Peyer's patch (tissue), 4 donors: ENCODE data around the gene TECPR2. TPM values are rescaled to one million over a fixed set of nuclear protein-coding genes. Genes with fewer than 3 reads are reported as not detected.

Source experiments
- DNase-seq, 3 donors: peaks; one replicate each; pipeline ENCODE4 v3.0.0-alpha.2; 2017 to 2019
- H3K27ac ChIP-seq, 4 donors: fragments of 200-600 bp; sonication (generic); one replicate each; pipeline ENCODE4 v1.5.1; 2016 to 2019
- H3K27me3 ChIP-seq, 2 donors: fragments of 200-600 bp; sonication (generic); one replicate each; pipeline ENCODE4 v1.5.1; 2019
- H3K36me3 ChIP-seq, 3 donors: fragments of 200-600 bp; sonication (generic); one replicate each; pipeline ENCODE4 v1.5.1; 2016 to 2019
- H3K4me1 ChIP-seq, 4 donors: fragments of 200-600 bp; sonication (generic); one replicate each; pipeline ENCODE4 v1.5.1; 2016 to 2019
- H3K4me3 ChIP-seq, 4 donors: fragments of 200-600 bp; sonication (generic); 1 replicate in 3 of 4; 2 replicates in 1 of 4; pipeline ENCODE4 v1.5.1; 2016 to 2019; ENCODE audit warnings: mild to moderate bottlenecking in 1 of 4
- H3K9me3 ChIP-seq, 4 donors: fragments of 200-600 bp; sonication (generic); one replicate each; pipeline ENCODE4 v1.5.1; 2016 to 2019; ENCODE audit warnings: mild to moderate bottlenecking in 1 of 4
- POLR2A ChIP-seq, 2 donors: fragments of 450-650 bp; IDR thresholded peaks; one replicate each; pipeline ENCODE4 v1.5.1; 2017; ENCODE audit warnings: antibody characterized with exemption in 2 of 2, mild to moderate bottlenecking in 2 of 2, moderate library complexity in 2 of 2
- total RNA-seq, 4 donors: library from RNA; depleted of rRNA; stranded (reverse); fragments of >200 nt; gene quantifications; one replicate each; pipeline ENCODE4 v1.1.0, GENCODE V29; 2016
- TF ChIP-seq, protein P1 (sequence below), 6 experiments: fragments of 450-650 bp in 4 of 6; fragments of 200-600 bp in 2 of 6; sonication (generic) in 1 of 6; IDR thresholded peaks; one replicate each; pipeline ENCODE4 v1.5.1; 2017 to 2019; ENCODE audit warnings: antibody characterized with exemption in 6 of 6, mild to moderate bottlenecking in 3 of 6, moderate library complexity in 1 of 6

Gene TECPR2
- total RNA-seq, 4 donors from 2014 or later = 21.5 to 45.3 (median 22.4) TPM

DNA sequence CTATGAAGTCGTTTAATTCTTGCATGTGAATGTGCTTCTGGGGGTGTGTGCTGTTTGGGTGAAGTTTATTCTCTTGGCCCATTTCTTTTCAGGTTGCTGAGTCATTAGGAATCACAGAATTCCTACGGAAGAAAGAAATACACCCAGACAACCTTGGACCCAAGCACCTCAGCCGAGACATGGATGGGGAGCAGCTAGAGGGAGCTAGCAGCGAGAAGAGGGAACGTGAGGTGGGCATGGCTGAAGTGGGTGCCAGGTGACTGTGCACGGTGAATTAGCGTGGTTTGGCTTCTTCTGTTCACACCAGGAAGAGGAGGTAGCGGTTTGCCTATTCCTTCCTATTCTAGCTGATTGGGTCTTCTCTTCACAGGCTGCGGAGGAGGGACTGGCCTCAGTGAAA lies 24.0 kb upstream of the TECPR2 start:
- H3K9me3 ChIP-seq = no peaks in the 10 kb centered on the region

DNA sequence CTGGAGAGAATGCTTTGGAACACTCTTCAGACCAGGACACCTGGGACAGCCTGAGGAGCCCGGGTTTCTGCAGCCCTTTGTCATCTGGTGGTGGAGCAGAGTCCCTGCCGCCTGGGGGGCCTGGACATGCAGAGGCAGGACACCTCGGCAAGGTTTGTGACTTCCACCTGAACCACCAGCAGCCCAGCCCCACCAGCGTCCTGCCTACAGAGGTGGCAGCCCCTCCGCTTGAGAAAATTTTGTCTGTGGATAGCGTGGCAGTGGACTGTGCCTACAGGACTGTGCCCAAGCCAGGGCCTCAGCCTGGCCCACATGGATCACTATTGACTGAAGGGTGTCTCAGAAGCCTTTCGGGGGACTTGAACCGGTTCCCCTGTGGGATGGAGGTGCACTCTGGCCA lies 21.2 kb upstream of the TECPR2 start:
- peaks cover 0 to 83% (median 0%) of the 10 kb centered on the region in 3 donors for H3K36me3 ChIP-seq
- H3K4me3 ChIP-seq = no peak overlapping the region
- DNase-seq = no peak
- no peaks in the 10 kb centered on the region for H3K4me1 ChIP-seq
- TF ChIP-seq, protein P1, sequence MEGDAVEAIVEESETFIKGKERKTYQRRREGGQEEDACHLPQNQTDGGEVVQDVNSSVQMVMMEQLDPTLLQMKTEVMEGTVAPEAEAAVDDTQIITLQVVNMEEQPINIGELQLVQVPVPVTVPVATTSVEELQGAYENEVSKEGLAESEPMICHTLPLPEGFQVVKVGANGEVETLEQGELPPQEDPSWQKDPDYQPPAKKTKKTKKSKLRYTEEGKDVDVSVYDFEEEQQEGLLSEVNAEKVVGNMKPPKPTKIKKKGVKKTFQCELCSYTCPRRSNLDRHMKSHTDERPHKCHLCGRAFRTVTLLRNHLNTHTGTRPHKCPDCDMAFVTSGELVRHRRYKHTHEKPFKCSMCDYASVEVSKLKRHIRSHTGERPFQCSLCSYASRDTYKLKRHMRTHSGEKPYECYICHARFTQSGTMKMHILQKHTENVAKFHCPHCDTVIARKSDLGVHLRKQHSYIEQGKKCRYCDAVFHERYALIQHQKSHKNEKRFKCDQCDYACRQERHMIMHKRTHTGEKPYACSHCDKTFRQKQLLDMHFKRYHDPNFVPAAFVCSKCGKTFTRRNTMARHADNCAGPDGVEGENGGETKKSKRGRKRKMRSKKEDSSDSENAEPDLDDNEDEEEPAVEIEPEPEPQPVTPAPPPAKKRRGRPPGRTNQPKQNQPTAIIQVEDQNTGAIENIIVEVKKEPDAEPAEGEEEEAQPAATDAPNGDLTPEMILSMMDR (IDR thresholded peaks at IDR 0.05) = no peak
- no peak for TF ChIP-seq POLR2A (IDR thresholded peaks at IDR 0.05)
- H3K9me3 ChIP-seq = no peaks in the 10 kb centered on the region
- no peaks in the 10 kb centered on the region for H3K27me3 ChIP-seq
- H3K27ac ChIP-seq = no peak overlapping the region

More for the DNA sequence above, 24.0 kb upstream of the TECPR2 start:
- H3K27me3 ChIP-seq = no peaks in the 10 kb centered on the region
- H3K36me3 ChIP-seq = peaks cover 0 to 70% (median 0%) of the 10 kb centered on the region in 3 donors
- no peak overlapping the region for H3K4me3 ChIP-seq
- no peak for DNase-seq
- no peak for TF ChIP-seq POLR2A (IDR thresholded peaks at IDR 0.05)
- TF ChIP-seq, protein P1 (IDR thresholded peaks at IDR 0.05) = no peak
- H3K4me1 ChIP-seq = no peaks in the 10 kb centered on the region
- H3K27ac ChIP-seq = no peak overlapping the region

DNA sequence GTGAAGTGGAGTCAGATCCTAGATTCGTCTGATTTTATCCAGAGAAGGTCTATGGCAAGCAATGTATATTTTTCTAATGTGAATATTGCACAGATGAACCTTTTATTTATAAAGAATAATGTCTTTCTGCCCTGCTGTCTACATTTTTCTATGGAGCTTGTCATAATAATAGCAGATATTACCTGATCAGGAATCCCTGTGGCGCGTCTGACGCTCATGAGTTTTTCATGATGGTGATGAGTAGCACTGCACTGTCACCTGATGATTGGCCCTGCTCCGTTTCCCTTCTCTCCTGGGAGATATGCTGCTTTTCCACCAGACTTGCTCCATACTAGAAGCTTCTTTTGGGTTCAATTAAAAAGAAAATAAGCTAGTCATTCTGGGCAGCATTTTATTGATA lies 20.5 kb upstream of the TECPR2 start:
- no peak overlapping the region for H3K27ac ChIP-seq
- H3K4me1 ChIP-seq = no peaks in the 10 kb centered on the region

DNA sequence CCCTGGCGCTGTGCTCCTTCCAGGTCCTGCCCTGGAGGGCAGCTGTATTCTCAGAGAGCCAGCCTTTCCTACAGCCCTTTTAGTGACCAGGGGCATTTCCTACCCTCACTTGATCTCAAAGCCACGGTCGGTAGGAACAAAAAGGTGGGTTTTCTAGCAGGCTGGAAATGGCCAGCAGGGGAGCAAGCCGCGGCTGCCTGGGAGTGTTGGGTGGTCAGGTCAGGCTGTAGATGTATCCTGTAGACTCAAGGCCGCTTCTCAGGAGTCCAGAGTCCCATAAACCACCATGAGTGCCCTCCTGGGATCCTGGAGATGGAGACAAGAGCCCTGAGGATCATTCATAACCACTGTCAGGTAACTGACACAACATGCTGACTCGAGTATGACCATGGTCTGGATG lies 18.7 kb upstream of the TECPR2 start:
- no peaks in the 10 kb centered on the region for H3K9me3 ChIP-seq
- no peak for TF ChIP-seq POLR2A (IDR thresholded peaks at IDR 0.05)
- TF ChIP-seq, protein P1 (IDR thresholded peaks at IDR 0.05) = no peak
- no peak overlapping the region for H3K4me3 ChIP-seq
- H3K36me3 ChIP-seq = peaks cover 0 to 86% (median 0%) of the 10 kb centered on the region in 3 donors
- H3K27ac ChIP-seq = no peak overlapping the region
- no peak for DNase-seq
- no peaks in the 10 kb centered on the region for H3K27me3 ChIP-seq
- no peaks in the 10 kb centered on the region for H3K4me1 ChIP-seq

More for the DNA sequence above, 20.5 kb upstream of the TECPR2 start:
- no peak for DNase-seq
- no peak overlapping the region for H3K4me3 ChIP-seq
- no peaks in the 10 kb centered on the region for H3K27me3 ChIP-seq
- H3K36me3 ChIP-seq = peaks cover 0 to 83% (median 0%) of the 10 kb centered on the region in 3 donors
- no peaks in the 10 kb centered on the region for H3K9me3 ChIP-seq
- TF ChIP-seq, protein P1 (IDR thresholded peaks at IDR 0.05) = no peak
- TF ChIP-seq POLR2A (IDR thresholded peaks at IDR 0.05) = no peak

DNA sequence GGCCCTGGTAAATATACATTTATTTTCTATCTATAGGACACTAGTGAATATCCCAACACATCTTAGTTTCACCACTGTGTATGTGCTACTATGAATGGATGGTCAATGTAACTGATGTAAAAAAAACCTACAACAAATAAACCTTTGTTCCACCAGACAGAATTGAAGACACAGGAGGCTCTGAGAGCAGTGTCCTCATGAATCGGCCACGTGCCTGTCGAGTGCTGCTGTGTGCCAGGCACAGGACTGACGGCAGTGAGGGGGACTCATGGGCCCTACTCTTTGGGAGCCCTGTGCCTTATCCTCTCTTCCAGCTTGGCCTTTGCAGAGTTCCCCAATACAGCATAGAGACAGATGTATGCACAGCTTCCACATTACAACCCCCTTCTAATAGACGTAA lies 18.3 kb upstream of the TECPR2 start:
- Histone ChIP-seq H3K36me3 (peaks cover 0 to 86% (median 0%) of the 10 kb centered on the region in 3 donors), H3K9me3 (no peaks in the 10 kb centered on the region), H3K4me1 (no peaks in the 10 kb centered on the region), H3K27me3 (no peaks in the 10 kb centered on the region), H3K27ac (no peak overlapping the region), H3K4me3 (no peak overlapping the region)
- no peak for DNase-seq
- TF ChIP-seq POLR2A (IDR thresholded peaks at IDR 0.05) = no peak

DNA sequence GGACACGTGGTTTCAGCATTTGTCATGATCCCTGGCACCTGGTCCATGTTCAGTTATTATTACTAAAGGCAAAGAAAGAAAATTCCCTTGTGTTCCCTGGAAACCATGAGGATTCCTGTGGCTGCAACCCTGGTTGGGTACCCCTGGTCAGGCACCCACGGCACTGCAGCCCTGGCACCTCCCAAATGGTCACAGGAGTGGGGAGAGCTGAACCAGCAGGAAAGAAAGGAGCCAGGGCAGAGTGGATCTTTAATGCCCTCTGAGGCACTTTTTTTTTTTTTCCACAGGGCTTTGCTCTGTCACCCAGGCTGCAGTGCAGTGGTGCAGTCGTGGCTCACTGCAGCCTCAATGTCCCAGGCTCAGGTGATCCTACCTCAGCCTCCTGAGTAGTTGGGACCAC lies 17.5 kb upstream of the TECPR2 start:
- Histone ChIP-seq H3K9me3 (no peaks in the 10 kb centered on the region), H3K27me3 (no peaks in the 10 kb centered on the region), H3K4me3 (no peak overlapping the region), H3K4me1 (no peaks in the 10 kb centered on the region), H3K36me3 (peaks cover 0 to 90% (median 0%) of the 10 kb centered on the region in 3 donors), H3K27ac (no peak overlapping the region)
- DNase-seq = no peak
- TF ChIP-seq, protein P1 (IDR thresholded peaks at IDR 0.05) = no peak
- TF ChIP-seq POLR2A (IDR thresholded peaks at IDR 0.05) = no peak
